ENCODE results near the gene TH.
A peak's percentile ranks its signal among the peaks of the same experiment; 100 is the strongest.

The TH gene

DNA sequence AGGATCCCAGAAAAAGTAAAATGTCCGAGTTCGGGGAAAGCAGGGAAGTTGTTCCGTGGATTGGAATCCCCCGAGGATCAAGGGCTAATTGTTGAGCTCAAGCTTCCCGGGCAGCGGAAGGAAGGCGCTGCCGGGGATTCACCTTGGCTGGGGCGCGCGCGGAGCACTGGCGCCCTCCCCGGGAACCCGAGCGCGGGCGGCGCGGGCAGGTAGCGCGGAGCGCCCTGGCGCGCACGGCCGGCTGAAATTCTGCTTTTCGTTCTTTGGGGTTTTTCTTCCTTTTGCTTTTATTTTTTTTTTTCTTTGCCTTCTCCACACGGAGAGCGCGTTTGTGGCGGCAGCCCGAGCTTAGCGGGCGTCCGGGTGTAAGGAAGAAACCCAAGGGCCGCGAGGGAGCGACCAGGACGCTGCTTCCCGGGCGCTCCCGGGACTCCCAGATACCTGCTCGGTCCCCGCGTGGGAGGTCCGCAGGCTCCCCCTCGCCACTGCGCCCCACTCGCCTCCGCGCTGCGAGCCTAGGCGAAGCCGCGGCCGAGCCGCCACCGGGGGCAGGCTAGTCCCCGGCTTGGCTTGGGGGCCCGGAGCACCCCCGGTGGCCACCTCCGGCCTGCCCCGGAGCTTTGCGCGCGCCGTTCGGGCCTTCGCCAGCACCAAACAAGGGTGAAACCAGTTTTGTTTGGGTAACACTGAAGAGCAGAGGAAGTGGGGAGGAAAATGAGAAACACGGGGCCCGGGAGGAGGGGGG, 27.6 kb downstream of the TH start:
- DNase-seq (ENCODE audit: extremely low read depth in 1 of 2, low read depth in 1 of 2), result no peak

DNA sequence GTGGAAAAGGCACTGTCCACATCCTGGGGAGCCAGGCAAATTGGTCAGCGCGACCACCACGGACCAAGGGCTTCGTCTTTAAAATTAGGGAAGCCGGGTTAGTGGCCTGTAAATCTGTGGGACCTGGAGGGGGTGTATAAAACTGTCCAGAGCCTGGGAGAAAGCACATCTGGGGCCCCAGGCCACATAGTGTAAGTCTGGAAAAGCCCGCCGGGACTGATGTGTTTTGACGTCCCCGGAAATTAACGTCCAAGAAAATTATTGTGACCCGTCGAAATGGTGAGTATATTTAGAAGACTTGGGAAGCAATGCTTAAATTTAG, 28.2 kb downstream of the TH start:
- DNase-seq (ENCODE audit: extremely low read depth in 1 of 2, low read depth in 1 of 2), result no peak

DNA sequence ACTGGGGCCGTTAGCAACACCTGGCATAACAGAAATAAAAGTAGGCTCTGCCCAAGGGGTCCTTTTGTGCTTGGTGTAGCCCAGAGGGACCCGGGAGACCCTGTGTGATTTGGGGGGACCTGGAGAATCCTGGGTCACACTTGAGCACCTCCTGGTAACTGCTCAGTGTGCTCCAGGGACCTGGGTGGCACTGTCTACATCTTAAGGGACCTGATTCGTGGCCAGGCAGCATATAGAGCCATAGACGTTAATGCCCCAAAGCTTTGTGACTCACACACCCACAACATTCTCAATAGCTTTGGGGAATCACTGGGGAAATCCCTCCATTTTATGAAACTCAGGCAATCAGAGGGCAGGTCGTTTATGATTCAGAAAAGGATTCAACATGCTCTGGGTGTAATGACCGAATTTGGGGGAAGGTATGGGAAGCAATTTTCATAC, 28.8 kb downstream of the TH start:
- peak in 1 of 2 donors; percentile 25 for DNase-seq (ENCODE audit: extremely low read depth in 1 of 2, low read depth in 1 of 2)

DNA sequence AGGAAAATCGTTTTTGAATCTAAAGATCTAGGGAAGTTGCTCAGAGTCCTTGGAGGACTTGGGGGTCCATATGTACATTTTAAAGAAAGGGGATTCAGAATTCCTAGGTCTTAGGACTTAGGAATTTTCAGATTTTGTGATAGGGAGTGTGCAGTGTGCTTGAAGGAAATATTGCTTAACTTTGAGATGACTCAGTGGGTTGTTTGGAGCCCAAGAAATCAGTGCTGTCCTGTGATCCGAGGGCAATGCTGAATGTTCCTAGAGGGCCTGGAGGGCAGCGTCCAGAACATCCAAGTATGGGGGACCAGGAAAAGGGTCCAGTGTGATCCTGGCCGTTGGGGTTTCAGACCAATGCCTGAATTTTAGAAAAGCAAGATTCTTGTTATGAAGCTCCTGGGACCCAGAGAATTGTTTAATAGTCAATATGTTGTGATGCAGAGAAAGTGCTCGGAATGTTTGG, 29.3 kb downstream of the TH start:
- DNase-seq (ENCODE audit: extremely low read depth in 1 of 2, low read depth in 1 of 2), result no peak

DNA sequence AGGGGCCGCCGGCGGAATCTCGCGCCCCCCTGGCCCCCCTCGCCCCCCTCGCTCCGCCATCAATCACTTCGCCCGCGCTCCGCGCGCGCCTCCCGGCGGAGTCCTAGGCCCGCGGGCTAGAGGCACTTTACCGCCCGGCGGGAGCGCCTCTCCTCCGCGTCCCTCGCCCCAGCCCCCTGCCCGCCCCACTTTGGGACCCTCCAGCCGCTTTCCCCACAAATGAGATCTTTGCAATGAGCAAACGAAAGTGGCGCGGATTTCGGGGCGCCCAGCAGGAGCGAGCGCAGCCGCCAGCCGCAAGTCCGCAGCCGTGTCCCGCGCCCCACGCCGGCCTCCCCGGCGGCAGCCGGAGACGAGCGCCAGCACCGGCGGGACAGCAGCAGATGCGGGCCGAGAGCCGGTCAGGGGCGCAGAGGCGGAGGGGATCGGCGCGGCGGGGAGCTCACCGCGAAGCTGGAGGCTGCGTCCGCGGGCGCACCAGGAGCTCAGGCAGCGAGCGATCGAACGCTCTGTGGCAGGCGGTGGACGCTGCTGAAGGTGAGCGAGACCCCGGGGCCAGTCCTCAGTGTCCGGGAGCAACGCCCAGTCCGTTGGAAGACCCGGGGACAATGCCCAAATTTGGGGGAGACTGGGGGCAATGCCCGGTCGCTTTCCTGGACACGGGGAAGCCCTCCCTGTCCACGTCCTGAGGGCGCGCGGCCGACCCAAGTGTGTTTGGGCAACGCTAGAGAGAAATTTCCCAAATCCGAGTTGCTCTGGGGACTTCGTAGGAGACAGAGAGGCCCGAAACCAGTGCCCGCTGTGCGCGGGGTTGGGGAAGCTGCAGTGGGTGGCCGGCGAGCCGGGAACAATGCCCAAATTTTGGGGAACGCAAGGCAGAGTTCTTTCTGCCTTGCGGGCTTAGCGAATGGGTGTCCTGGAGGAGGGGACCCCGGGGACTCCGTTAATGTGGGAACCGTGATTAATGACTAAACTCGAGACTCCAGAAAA, 30.9 kb downstream of the TH start:
- no peak for DNase-seq (ENCODE audit: extremely low read depth in 1 of 2, low read depth in 1 of 2)

DNA sequence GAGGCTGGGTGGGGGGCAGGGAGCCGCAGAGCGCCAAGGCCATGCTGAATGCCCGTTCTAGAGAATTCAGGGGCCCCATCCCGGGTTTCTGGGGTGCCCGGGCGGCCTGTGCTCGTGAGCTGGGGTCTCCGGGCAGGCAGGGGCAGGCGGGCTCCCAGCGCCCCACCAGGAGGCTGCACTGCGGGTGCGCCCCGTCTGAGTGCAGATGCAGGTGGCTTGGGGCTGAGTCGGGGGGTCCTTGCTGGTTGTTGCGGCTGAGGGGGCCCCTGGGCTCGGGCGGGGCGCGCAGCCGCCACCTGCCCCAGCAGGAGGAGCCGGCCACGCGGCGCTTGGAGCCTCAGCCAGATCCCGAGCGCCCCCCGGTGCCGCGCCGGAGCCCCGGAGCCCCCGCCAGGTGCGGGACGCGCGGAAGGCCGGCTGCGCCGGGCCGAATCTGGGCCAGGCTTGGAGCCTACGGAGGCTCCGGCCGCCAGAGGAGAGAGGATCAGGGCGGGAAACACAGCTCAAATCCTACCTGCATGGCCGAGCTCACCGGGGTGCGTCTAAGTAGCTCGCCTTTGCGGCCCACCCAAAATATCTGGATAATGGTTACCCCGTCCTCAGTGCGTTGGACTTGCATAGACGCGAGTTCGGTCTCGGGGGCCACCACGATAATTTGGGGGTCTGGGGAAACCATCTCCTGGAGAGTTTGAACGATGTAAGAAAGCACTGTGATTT, 31.8 kb downstream of the TH start:
- no peak for DNase-seq (ENCODE audit: extremely low read depth in 1 of 2, low read depth in 1 of 2)

DNA sequence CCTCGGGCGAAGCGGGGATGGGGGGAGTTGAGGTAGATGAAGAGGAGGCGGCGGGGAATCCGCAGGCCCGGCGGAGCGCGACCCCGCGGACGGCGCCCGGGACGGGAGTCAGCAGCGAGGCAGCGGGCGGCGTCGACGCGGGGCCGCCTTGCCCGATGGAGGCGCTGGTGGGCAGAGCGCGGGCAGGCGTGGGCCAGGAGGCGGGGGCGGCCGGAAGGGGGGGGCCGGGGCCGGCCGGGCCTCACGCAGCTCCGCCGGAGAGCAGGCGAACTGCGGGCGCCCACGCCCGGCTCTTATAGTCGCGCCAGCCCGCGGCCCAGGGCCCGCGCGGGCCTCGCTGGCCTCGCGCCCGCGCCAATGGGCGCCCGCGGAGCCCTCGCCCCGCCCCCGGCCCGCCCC, 32.5 kb downstream of the TH start, which contains the start of gene IGF2:
IGF2 (minus strand) TSS at position 267 of the 399 bp plus-strand sequence. CDS start 3,866 bp downstream, outside the sequence.
- no peak for DNase-seq (ENCODE audit: extremely low read depth in 1 of 2, low read depth in 1 of 2)

DNA sequence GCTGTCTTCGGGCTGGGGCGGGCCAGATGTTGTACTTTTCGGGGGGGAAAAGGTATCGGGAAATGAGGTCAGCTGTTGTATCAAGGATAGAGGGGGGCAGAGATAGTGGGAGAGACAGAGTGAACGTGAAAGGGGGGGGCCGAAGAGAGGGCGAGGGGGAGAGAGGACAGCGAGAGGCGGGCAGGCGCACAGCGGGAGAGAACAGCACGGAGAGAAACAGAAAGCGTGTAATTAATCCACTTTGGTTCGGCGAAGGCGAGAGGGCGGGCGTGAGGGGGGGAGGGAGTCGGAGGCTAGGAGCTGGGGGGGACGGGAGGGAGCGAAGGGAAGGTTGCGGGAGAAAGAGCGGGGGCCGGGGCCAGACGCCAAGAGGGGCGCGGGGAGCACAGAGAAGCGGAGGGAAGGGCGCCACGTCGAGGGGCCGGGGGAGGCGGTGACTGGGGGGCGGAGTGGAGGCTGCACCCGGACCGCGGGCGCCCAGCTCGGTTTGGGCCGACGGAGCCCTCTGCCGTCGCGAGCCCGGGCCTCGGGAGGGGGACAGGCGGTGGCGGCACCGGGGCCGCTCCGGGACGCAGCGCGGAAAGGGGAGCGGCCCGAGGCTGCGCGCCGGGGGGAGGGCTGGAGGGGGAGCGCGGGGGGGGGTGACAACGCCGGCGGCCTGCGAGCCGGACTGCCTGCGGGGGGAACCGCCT, 33.0 kb downstream of the TH start:
- no peak for DNase-seq (ENCODE audit: extremely low read depth in 1 of 2, low read depth in 1 of 2)

DNA sequence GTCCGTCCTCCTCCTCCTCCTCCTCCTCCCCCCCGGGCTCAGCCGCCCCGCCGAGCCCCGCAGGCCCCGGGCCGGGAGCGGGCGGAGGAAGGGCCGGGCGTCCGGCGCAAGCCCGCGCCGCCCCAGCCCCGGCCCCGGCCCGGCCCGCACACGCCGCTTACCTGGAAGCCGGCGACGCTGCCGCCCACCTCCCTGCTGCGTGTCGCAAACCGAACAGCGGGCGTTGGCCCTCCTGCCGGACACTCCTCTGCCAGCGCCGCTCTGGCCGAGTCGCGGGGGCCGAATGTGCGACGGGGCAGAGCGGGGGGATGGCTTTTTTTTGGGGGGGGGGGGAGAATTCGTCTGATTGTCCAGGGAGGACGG, 33.6 kb downstream of the TH start:
- no peak for DNase-seq (ENCODE audit: extremely low read depth in 1 of 2, low read depth in 1 of 2)

DNA sequence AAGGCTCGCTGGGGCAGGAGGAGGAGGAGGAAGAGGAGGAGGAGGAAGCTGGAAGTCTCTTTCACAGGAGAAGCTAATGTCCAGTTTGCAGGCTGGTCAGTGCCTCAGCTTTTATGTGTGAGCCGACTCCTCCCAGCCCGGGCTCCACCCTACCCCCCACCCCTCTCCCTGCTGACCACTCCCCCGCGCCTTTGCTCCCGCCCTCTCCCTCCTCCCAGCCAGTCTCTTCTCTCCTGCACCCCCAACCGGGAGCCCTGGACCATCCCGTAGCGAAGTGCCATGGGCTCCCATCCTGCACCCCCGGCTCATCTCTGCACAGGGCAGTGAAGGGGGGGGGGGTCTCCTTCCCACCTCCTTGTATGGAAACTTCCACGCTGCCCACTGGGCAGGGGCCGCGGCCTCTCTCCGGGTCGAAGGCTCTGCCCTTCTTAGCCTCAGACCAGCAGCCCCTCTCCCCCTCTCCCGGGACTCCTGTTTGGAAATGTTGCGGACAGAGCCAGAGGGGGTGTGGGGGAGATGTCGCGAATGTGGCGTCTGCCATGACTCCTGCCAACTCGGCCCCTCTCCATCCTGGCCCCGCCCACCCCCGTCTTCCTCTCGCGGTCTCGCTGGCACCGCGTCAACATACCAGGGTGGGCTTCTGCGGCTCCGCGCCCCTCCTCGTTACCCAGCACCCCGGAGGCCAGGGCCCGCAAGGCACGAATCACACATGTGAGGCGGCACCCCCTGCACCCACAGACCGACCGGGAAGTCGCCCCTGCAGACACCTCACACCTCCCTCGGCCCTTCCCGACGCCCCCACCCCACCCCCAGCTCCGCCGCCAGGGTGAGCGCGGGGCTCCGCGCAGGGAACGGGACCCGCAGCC, 34.2 kb downstream of the TH start:
- DNase-seq (ENCODE audit: extremely low read depth in 1 of 2, low read depth in 1 of 2), result no peak

DNA sequence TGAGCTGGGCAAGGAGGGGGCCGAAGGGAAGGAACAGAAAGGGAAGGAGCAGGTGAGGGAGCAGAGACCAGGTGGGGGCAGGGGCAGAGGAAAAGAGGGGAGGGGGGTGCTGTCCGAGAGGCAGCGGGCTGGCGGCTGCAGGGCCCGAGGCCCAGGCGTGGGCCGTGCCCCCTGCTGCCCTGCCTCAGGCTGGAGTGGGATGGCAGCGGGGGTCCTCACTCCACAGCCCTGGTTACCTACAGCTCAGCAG, 34.7 kb downstream of the TH start:
- DNase-seq (ENCODE audit: extremely low read depth in 1 of 2, low read depth in 1 of 2), result no peak

DNA sequence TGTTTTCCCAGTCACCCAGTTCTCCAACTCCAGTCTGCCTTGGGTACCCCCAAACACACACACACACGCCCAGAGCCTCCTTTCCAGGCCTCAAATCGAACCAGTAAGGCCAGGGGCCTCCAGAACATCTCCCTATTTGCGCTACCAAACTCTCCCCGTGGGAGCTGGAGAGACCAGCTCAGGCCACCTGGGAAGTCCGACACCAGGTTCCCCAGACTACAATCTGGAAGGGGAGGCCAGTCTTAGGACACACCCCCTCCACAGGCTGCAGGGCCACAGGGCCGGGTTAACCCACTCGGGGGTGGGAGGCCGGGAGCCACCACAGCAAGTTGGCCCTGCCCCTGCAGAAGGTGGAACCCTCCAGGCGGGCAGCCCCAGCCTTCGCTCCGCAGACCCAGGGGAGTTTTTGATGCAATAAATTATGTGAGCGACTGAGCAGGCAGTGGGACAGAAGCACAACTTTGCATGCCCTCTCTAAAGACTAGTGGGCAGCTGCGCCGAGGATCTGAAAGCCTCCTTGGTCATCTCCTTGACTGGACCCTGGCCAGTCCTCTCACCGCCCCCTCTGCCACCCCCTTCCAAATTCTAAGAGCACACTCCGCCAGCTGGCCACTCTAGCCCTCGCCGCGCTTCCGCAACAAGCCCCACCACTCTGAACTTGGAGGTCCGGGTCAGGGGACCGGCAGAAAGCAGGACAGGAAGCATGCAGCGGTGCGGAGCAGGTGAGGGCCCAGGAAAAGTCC, 35.2 kb downstream of the TH start:
- no peak for DNase-seq (ENCODE audit: extremely low read depth in 1 of 2, low read depth in 1 of 2)

DNA sequence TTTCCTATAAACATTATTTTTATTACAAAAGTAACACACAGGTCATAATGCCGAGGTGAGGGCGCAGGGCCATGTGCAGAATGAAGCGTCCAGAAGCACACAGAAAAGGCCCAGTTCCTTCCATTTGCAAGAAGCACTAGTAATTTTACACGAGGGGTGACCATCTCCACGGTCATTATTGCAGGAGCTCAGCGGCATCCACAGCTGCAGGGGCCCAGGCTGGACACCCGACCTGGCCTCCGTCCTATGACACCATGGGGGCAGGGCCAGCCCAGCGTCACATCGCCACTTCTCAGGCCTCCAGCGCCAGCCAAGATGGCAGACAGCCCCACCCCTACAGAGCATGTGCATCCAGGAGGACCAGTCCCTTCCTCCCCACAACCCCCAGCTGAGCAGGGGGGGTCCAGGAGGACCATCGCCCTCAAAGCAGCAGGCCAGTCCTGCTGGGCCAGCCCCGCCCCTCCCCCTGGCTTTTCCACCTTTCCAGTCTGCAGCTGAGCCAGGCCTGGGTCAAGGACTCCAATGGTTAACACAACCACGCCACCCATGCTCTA, 35.9 kb downstream of the TH start:
- DNase-seq (ENCODE audit: extremely low read depth in 1 of 2, low read depth in 1 of 2), result no peak

DNA sequence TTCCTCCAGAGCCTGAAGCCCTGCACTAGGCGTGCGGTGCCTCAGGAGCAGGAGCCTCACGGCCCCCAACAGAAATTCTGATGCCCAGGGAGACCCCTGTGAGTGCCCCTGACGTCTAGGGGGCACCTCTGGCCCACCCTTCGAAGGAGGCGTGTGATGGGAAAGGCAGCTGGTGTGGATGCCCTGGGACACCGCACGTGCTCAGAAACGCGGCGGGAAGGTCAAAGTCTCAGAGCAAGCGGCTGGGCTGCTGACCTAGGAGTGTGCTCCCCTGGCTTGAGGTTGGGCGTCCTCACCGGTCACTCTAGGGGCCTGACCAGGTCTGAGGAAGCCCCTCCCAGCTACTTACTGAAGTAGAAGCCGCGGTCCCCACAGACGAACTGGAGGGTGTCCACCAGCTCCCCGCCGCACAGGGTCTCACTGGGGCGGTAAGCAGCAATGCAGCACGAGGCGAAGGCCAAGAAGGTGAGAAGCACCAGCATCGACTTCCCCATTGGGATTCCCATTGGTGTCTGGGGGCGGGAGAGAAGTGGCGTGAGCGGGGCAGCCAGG, 36.5 kb downstream of the TH start:
- DNase-seq (ENCODE audit: extremely low read depth in 1 of 2, low read depth in 1 of 2), result no peak

DNA sequence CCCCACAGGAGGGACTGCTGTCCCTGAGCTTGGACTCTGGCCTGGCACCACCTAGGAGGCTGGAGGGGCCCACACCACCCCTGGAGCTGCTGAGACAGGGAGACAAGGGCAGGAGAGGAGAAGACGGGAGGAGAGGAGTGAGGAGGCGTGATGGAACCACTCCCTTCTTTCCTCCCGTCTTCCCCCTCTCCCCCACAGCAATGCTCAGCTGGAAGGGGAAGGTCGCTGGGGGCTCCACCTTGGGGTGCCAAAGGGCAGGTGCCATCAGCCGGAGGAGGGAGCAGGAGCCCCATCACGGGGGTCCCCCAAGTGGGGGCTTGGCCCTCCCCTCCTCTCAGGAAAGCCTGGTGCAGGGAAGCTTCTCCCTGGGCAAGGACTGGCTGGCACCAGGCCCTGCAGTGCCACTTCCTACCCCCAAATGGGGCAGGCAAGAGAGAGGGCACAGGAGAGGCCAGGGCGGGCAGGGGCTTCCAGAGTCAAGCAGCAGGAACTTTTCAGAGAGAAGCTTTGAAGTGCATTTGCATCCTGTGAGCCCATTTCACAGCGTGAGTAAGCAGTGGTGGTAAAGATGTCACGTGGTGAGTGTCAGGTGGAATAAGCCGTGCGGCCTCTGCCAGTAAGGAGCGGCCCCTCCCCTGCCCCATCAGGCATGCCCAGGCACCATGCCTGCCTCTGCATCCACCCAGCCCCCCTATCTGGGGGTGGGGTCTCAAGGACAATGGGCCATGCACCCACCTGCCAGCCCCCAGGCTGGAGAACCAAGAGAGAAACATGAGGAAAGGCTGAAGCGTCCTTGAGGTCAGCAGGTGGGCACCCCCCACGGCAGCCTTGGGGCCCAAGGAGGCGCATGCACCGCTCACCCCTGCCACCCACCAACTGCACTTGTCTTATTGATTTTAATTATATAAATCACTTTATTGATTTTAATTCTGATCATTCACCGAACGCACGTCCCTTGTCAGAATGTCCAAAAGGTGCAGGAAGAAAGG, 37.3 kb downstream of the TH start:
- DNase-seq (ENCODE audit: extremely low read depth in 1 of 2, low read depth in 1 of 2), result no peak

DNA sequence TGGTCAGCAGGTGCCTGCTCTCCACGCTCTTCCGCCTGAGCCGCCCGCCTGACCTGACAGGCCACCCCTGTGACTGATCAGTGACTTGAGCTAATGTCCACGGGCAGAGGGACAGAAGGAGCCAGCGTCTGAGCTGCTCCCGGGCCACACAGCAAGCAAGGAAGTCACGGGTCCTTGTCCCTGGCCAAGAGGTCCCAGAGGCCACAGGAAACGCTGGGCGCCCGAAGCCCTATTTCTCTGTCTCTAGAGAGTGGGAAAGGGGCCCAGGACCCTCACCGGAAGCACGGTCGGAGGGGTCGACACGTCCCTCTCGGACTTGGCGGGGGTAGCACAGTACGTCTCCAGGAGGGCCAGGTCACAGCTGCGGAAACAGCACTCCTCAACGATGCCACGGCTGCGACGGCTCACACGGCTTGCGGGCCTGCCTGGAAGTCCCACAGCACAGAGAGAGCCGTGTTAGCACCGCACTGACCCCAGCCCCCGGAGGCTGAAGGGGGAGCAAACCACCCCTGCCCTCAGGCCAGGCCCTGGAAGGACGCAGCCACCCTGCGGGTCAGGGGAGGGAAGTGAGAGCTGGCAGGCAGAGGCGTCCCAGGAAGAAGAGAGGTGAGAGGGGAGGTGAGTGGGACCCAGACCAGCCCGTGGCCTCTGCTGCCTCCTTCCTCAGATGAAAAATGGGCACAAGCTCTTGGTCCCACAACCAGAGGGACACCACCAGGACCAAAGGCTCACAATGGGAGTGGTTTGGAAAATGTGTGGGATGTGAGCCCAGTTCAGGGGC, 38.2 kb downstream of the TH start:
- DNase-seq (ENCODE audit: extremely low read depth in 1 of 2, low read depth in 1 of 2), result no peak

DNA sequence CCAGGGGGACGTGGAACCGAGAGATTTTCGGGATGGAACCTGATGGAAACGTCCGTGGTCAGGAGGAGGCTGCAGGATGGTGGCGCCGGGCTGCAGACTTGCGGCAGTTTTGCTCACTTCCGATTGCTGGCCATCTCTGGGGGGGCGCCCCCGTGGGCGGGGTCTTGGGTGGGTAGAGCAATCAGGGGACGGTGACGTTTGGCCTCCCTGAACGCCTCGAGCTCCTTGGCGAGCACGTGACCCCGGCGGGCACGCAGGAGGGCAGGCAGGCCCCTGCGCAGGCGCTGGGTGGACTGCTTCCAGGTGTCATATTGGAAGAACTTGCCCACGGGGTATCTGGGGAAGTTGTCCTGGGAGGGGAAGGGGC, 38.8 kb downstream of the TH start:
- no peak for DNase-seq (ENCODE audit: extremely low read depth in 1 of 2, low read depth in 1 of 2)
